ENCODE results near the gene SETBP1.

- TF ChIP-seq CTCF (IDR thresholded peaks at IDR 0.05; ENCODE audit: low read depth, low read length, poor library complexity, severe bottlenecking) (no peak), EZH2phosphoT487 (IDR thresholded peaks at IDR 0.05; ENCODE audit: borderline replicate concordance, low read length) (no peak)
Observed at GRCh38 chr18:45109271-45109670, 428.6 kb downstream of the SETBP1 start.
